ENCODE results near the gene SLC28A3. TPM values are rescaled to one million over a fixed set of nuclear protein-coding genes. Genes with fewer than 3 reads are reported as not detected.

The SLC28A3 gene
- total and polyA plus RNA-seq, 2 donors (not counting 3 experiments of a cell fraction or from before 2014, with no cell fraction given) = not detected

- no peak overlapping the region for H2AFZ ChIP-seq (ENCODE audit: low read depth, low read length)
- no peak overlapping the region for H3K27ac ChIP-seq (ENCODE audit: insufficient read depth, low read depth, low read length)
- H3K4me1 ChIP-seq (ENCODE audit: control insufficient read depth, extremely low read depth, insufficient read depth, low read length) = peaks cover 7% of the 10 kb centered on the region
- H3K9me3 ChIP-seq (replicated peaks; ENCODE audit: control insufficient read depth, insufficient read depth, low read length) = no peaks in the 10 kb centered on the region
- H3K4me3 ChIP-seq (replicated peaks in 1 of 3; ENCODE audit: insufficient read depth in 1 of 3, low read depth in 1 of 3, low read length in 3 of 3) = no peak overlapping the region
- dilution Hi-C loops (cut with MboI; ENCODE audit: extremely low pct_ligation_motif_present, low sequenced_read_pairs) = no loop called here
- peaks cover 3 to 5% of the 10 kb centered on the region in 2 experiments for H3K27me3 ChIP-seq (ENCODE audit: control insufficient read depth in 2 of 2, insufficient read depth in 2 of 2, low read length in 2 of 2)
- no peaks in the 10 kb centered on the region for H3K79me2 ChIP-seq (ENCODE audit: control insufficient read depth, insufficient read depth, low read length)
- no TSS peak for BruUV-seq (replicated peaks)
- intact Hi-C loops (cut with micrococcal nuclease) = no loop called here
- no peaks in the 10 kb centered on the region for H4K20me1 ChIP-seq (replicated peaks; ENCODE audit: control insufficient read depth, extremely low read depth, insufficient read depth, low read length)
- no peak for FAIRE-seq
- no peaks in the 10 kb centered on the region for H3K36me3 ChIP-seq (ENCODE audit: control insufficient read depth in 2 of 2, extremely low read depth in 1 of 2, insufficient read depth in 2 of 2, low read length in 2 of 2)
- ChIA-PET CTCF (no interaction called here), POLR2A (no interaction called here)
- no peak for TF ChIP-seq FOS (IDR thresholded peaks at IDR 0.05; ENCODE audit: borderline replicate concordance, insufficient read depth, low read length)
- TF ChIP-seq MYC (IDR thresholded peaks at IDR 0.05; ENCODE audit: low read depth, low read length) = no peak
- TF ChIP-seq CTCF (IDR thresholded peaks at IDR 0.05; ENCODE audit: extremely low read depth in 1 of 2, insufficient read depth in 1 of 2, low read depth in 1 of 2, low read length in 2 of 2) = no peak
- no peak for TF ChIP-seq EZH2 (IDR thresholded peaks at IDR 0.05; ENCODE audit: borderline replicate concordance, low read depth, low read length, severe bottlenecking)
- no peak for TF ChIP-seq JUN (IDR thresholded peaks at IDR 0.05; ENCODE audit: borderline replicate concordance, insufficient read depth, insufficient read length, low read depth)
- no peak for TF ChIP-seq GATA2 (IDR thresholded peaks at IDR 0.05; ENCODE audit: insufficient read depth, insufficient read length, low read depth, low read length)
- TF ChIP-seq MAX (IDR thresholded peaks at IDR 0.05; ENCODE audit: insufficient read depth, insufficient read length) = no peak
- TF ChIP-seq POLR2AphosphoS5 (IDR thresholded peaks at IDR 0.05; ENCODE audit: insufficient read depth, low read depth, low read length) = no peak
- no peak for TF ChIP-seq POLR2A (IDR thresholded peaks at IDR 0.05; ENCODE audit: low read depth, low read length)
- no peak for DNase-seq (ENCODE audit: low read depth, low spot score)
- H3K4me2 ChIP-seq (ENCODE audit: insufficient read depth, low read length) = no peak overlapping the region
- H3K9me1 ChIP-seq (replicated peaks; ENCODE audit: control insufficient read depth, extremely low read depth, insufficient read depth, low read length) = no peaks in the 10 kb centered on the region
- H3K9ac ChIP-seq (replicated peaks; ENCODE audit: extremely low read depth, insufficient read depth, low read length) = no peak overlapping the region
These were observed 43.3 kb downstream of the SLC28A3 start for GRCh38 chr9:84297162-84297821.
